Gastroesophageal sphincter (tissue), 3 donors: ENCODE results near the gene DMAP1.

ENCODE experiments used
- EP300 ChIP-seq: sonication (generic); formaldehyde crosslinking; IDR thresholded peaks from one replicate; pipeline ENCODE4 v1.6.1; 2017; ENCODE audit warnings: antibody characterized with exemption, mild to moderate bottlenecking
- POLR2A ChIP-seq, 2 donors: fragments of 450-650 bp; IDR thresholded peaks; one replicate each; pipeline ENCODE4 v1.6.1; 2017; ENCODE audit warnings: antibody characterized with exemption in 2 of 2, mild to moderate bottlenecking in 2 of 2, moderate library complexity in 1 of 2
- POLR2AphosphoS5 ChIP-seq: sonication (generic); formaldehyde crosslinking; IDR thresholded peaks from one replicate; pipeline ENCODE4 v1.6.1; 2017; ENCODE audit warnings: antibody characterized with exemption
- TF ChIP-seq, protein P1 (sequence below), 4 experiments: fragments of 200-600 bp in 2 of 4; fragments of 450-650 bp in 2 of 4; sonication (generic) in 1 of 4; IDR thresholded peaks; one replicate each; pipeline ENCODE4 v1.5.1; 2017 to 2019; ENCODE audit warnings: antibody characterized with exemption in 4 of 4, mild to moderate bottlenecking in 2 of 4, moderate library complexity in 2 of 4

DNA sequence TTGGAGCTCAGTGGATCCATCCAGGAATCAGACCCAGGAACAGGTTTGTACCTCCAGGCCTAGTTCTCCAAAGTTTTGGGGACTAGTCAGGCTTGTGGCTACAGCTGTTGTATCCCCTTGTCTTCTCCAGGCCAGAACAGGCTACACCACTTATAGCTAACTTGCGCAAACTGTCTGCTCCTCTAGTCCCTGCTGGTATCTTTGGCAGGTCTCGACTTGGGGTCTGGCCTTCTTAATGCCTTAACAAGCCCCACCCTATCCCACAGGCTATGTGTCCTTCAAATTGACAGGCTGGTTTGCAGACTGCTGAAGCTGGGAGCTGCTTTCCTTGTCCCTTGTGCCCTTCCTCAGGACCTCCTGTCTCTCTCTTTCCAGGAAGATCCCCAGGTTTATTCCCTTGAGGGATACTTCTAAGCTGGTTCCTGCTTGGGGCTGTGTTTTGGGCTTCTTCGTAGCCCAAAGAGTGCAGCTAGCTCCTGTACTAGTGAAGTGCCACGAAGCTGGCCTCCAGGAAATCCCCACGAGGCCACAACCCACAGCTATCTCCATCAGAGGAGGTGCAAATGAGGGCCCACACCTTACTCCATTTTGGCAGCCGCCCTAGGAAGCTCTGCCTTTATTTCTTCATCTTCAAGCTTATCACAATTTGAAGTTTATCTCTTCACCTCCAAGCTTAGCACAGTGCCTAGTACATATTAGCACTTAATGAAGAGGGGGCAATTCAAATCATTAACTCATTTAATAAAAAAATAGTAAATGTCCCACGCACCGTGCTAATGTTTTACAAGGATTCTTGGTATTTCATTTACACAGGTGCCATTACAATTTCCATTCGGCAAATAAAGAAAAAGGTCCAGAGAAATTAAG lies 683 bp upstream of the DMAP1 start:
- TF ChIP-seq, protein P1, sequence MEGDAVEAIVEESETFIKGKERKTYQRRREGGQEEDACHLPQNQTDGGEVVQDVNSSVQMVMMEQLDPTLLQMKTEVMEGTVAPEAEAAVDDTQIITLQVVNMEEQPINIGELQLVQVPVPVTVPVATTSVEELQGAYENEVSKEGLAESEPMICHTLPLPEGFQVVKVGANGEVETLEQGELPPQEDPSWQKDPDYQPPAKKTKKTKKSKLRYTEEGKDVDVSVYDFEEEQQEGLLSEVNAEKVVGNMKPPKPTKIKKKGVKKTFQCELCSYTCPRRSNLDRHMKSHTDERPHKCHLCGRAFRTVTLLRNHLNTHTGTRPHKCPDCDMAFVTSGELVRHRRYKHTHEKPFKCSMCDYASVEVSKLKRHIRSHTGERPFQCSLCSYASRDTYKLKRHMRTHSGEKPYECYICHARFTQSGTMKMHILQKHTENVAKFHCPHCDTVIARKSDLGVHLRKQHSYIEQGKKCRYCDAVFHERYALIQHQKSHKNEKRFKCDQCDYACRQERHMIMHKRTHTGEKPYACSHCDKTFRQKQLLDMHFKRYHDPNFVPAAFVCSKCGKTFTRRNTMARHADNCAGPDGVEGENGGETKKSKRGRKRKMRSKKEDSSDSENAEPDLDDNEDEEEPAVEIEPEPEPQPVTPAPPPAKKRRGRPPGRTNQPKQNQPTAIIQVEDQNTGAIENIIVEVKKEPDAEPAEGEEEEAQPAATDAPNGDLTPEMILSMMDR (IDR thresholded peaks at IDR 0.05), result no peak
- TF ChIP-seq POLR2AphosphoS5 (no peak), POLR2A (IDR thresholded peaks at IDR 0.05) (no peak), EP300 (no peak)
